ENCODE measurements around the gene WT1.

WT1 gene

DNA sequence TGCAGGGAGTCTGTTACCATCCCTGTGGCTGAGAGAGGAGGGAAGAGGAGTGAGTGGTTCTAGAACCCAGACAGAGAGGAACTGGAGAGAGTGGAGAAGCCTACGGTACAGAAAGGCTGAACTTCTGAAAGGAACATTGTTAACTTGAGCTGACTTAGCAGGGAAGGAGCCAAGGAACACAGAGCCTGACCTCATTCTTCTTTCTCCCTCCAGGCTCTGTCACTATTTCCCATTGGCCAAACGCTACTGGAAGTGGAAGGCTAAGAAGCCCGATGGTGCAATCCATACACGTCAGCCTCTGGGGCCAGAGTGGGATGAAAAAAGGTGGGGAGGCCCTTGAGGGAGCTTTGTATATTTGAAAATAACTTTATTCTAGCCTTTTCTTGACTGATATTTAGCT, 16.5 kb upstream of the WT1 start:
- POLR2A ChIA-PET = no interaction called here
- CTCF ChIA-PET = no interaction called here
- no peaks in the 10 kb centered on the region for H3K4me1 ChIP-seq (ENCODE audit: control insufficient read depth, insufficient read depth, low read length)
- no peaks in the 10 kb centered on the region for H3K9me3 ChIP-seq (ENCODE audit: control insufficient read depth, insufficient read depth, low read depth, low read length)
- no peaks in the 10 kb centered on the region for H3K36me3 ChIP-seq (ENCODE audit: control insufficient read depth in 2 of 2, insufficient read depth in 1 of 2, low read length in 2 of 2)
- TF ChIP-seq, protein P1, sequence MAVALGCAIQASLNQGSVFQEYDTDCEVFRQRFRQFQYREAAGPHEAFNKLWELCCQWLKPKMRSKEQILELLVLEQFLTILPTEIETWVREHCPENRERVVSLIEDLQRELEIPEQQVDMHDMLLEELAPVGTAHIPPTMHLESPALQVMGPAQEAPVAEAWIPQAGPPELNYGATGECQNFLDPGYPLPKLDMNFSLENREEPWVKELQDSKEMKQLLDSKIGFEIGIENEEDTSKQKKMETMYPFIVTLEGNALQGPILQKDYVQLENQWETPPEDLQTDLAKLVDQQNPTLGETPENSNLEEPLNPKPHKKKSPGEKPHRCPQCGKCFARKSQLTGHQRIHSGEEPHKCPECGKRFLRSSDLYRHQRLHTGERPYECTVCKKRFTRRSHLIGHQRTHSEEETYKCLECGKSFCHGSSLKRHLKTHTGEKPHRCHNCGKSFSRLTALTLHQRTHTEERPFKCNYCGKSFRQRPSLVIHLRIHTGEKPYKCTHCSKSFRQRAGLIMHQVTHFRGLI (tag by site-specific recombination; IDR thresholded peaks at IDR 0.05) = no peak
- TF ChIP-seq ZIC2 (tag by site-specific recombination; IDR thresholded peaks at IDR 0.05) (no peak), ZNF138 (tag by site-specific recombination; IDR thresholded peaks at IDR 0.05; ENCODE audit: borderline replicate concordance) (no peak), ZNF223 (tag by site-specific recombination; IDR thresholded peaks at IDR 0.05) (no peak), ZBTB17 (tag by site-specific recombination; IDR thresholded peaks at IDR 0.05) (no peak), ZNF600 (tag by site-specific recombination; IDR thresholded peaks at IDR 0.05) (no peak), ZNF664 (tag by site-specific recombination; IDR thresholded peaks at IDR 0.05) (no peak), ZBTB48 (tag by site-specific recombination; IDR thresholded peaks at IDR 0.05) (no peak), GLI4 (tag by site-specific recombination; IDR thresholded peaks at IDR 0.05) (no peak), ZNF423 (tag by site-specific recombination; IDR thresholded peaks at IDR 0.05) (no peak)
- TF ChIP-seq, protein P2, sequence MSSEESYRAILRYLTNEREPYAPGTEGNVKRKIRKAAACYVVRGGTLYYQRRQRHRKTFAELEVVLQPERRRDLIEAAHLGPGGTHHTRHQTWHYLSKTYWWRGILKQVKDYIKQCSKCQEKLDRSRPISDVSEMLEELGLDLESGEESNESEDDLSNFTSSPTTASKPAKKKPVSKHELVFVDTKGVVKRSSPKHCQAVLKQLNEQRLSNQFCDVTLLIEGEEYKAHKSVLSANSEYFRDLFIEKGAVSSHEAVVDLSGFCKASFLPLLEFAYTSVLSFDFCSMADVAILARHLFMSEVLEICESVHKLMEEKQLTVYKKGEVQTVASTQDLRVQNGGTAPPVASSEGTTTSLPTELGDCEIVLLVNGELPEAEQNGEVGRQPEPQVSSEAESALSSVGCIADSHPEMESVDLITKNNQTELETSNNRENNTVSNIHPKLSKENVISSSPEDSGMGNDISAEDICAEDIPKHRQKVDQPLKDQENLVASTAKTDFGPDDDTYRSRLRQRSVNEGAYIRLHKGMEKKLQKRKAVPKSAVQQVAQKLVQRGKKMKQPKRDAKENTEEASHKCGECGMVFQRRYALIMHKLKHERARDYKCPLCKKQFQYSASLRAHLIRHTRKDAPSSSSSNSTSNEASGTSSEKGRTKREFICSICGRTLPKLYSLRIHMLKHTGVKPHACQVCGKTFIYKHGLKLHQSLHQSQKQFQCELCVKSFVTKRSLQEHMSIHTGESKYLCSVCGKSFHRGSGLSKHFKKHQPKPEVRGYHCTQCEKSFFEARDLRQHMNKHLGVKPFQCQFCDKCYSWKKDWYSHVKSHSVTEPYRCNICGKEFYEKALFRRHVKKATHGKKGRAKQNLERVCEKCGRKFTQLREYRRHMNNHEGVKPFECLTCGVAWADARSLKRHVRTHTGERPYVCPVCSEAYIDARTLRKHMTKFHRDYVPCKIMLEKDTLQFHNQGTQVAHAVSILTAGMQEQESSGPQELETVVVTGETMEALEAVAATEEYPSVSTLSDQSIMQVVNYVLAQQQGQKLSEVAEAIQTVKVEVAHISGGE (tag by site-specific recombination; conservative IDR thresholded peaks at IDR 0.05; ENCODE audit: low read depth) = no peak
- TF ChIP-seq, protein P3, sequence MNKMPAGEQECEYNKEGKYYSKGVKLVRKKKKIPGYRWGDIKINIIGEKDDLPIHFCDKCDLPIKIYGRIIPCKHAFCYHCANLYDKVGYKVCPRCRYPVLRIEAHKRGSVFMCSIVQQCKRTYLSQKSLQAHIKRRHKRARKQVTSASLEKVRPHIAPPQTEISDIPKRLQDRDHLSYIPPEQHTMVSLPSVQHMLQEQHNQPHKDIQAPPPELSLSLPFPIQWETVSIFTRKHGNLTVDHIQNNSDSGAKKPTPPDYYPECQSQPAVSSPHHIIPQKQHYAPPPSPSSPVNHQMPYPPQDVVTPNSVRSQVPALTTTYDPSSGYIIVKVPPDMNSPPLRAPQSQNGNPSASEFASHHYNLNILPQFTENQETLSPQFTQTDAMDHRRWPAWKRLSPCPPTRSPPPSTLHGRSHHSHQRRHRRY (tag by site-specific recombination; IDR thresholded peaks at IDR 0.05) = no peak
- H3K27ac ChIP-seq (ENCODE audit: extremely low read depth, low read depth, low read length) = no peak overlapping the region
- H3K4me3 ChIP-seq (ENCODE audit: low read depth, low read length) = no peak overlapping the region

DNA sequence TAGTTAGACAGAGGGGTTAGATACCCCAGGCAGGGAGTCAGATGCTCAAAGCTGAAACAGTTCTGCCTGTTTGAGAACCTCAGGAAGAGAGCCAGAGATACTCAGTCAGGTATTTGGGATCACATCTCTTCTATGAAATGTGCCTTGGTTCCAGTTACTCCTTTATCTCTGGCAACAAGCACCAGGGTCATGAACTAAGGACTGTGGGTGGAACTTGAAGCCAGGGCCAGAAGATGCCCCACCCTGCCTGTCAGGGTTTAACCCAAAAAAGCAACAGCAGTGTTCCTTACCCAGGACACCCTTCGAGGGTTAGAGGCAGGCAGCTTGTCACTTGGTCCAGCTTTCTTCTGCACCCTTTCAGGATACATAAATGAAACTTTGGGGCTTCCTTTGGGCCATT, 15.0 kb upstream of the WT1 start:
- Histone ChIP-seq H3K36me3 (ENCODE audit: control insufficient read depth in 2 of 2, insufficient read depth in 1 of 2, low read length in 2 of 2) (no peaks in the 10 kb centered on the region), H3K4me1 (ENCODE audit: control insufficient read depth, insufficient read depth, low read length) (no peaks in the 10 kb centered on the region), H3K9me3 (ENCODE audit: control insufficient read depth, insufficient read depth, low read depth, low read length) (no peaks in the 10 kb centered on the region), H3K27ac (ENCODE audit: extremely low read depth, low read depth, low read length) (no peak overlapping the region), H3K4me3 (ENCODE audit: low read depth, low read length) (no peak overlapping the region)
- ChIA-PET CTCF (interaction anchor here (1.5 kb wide), 1 partner anchor 64 kb away, joined by 4 read pairs; no protein-coding TSS in a partner anchor), POLR2A (no interaction called here)
- TF ChIP-seq ZNF350 (tag by site-specific recombination; IDR thresholded peaks at IDR 0.05) = no peak
- TF ChIP-seq, protein P4, sequence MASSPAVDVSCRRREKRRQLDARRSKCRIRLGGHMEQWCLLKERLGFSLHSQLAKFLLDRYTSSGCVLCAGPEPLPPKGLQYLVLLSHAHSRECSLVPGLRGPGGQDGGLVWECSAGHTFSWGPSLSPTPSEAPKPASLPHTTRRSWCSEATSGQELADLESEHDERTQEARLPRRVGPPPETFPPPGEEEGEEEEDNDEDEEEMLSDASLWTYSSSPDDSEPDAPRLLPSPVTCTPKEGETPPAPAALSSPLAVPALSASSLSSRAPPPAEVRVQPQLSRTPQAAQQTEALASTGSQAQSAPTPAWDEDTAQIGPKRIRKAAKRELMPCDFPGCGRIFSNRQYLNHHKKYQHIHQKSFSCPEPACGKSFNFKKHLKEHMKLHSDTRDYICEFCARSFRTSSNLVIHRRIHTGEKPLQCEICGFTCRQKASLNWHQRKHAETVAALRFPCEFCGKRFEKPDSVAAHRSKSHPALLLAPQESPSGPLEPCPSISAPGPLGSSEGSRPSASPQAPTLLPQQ (tag by site-specific recombination; IDR thresholded peaks at IDR 0.05) = no peak
- no peak for TF ChIP-seq ZNF664 (tag by site-specific recombination; IDR thresholded peaks at IDR 0.05)
- TF ChIP-seq, protein P5, sequence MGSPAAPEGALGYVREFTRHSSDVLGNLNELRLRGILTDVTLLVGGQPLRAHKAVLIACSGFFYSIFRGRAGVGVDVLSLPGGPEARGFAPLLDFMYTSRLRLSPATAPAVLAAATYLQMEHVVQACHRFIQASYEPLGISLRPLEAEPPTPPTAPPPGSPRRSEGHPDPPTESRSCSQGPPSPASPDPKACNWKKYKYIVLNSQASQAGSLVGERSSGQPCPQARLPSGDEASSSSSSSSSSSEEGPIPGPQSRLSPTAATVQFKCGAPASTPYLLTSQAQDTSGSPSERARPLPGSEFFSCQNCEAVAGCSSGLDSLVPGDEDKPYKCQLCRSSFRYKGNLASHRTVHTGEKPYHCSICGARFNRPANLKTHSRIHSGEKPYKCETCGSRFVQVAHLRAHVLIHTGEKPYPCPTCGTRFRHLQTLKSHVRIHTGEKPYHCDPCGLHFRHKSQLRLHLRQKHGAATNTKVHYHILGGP (tag by site-specific recombination; IDR thresholded peaks at IDR 0.05) = no peak
- TF ChIP-seq, protein P6, sequence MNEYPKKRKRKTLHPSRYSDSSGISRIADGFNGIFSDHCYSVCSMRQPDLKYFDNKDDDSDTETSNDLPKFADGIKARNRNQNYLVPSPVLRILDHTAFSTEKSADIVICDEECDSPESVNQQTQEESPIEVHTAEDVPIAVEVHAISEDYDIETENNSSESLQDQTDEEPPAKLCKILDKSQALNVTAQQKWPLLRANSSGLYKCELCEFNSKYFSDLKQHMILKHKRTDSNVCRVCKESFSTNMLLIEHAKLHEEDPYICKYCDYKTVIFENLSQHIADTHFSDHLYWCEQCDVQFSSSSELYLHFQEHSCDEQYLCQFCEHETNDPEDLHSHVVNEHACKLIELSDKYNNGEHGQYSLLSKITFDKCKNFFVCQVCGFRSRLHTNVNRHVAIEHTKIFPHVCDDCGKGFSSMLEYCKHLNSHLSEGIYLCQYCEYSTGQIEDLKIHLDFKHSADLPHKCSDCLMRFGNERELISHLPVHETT (tag by site-specific recombination; IDR thresholded peaks at IDR 0.05) = no peak
- TF ChIP-seq REPIN1 (tag by site-specific recombination; IDR thresholded peaks at IDR 0.05; ENCODE audit: low read depth) = no peak
- no peak for TF ChIP-seq ZNF785 (tag by site-specific recombination; IDR thresholded peaks at IDR 0.05)
- TF ChIP-seq, protein P7, sequence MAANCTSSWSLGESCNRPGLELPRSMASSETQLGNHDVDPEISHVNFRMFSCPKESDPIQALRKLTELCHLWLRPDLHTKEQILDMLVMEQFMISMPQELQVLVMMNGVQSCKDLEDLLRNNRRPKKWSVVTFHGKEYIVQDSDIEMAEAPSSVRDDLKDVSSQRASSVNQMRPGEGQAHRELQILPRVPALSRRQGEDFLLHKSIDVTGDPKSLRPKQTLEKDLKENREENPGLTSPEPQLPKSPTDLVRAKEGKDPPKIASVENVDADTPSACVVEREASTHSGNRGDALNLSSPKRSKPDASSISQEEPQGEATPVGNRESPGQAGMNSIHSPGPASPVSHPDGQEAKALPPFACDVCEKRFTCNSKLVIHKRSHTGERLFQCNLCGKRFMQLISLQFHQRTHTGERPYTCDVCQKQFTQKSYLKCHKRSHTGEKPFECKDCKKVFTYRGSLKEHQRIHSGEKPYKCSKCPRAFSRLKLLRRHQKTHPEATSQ (tag by site-specific recombination; IDR thresholded peaks at IDR 0.05) = no peak
- TF ChIP-seq ZNF202 (tag by site-specific recombination; IDR thresholded peaks at IDR 0.05; ENCODE audit: borderline replicate concordance) = no peak
- no peak for TF ChIP-seq ZNF560 (tag by site-specific recombination; IDR thresholded peaks at IDR 0.05; ENCODE audit: borderline replicate concordance)
- no peak for TF ChIP-seq ZNF214 (tag by site-specific recombination; IDR thresholded peaks at IDR 0.05; ENCODE audit: borderline replicate concordance)
- TF ChIP-seq ZNF10 (tag by site-specific recombination; IDR thresholded peaks at IDR 0.05) = no peak
- no peak for TF ChIP-seq ZNF548 (tag by site-specific recombination; IDR thresholded peaks at IDR 0.05)

Measured in HEK293 (cell line).